GM12892 (cell line): Measurements from ENCODE around the gene BMP6.

ENCODE experiments used
- DNase-seq: peaks from one replicate; pipeline ENCODE4 v3.0.0; 2011; ENCODE audit not compliant: insufficient read length
- FAIRE-seq: peaks from 2 replicates; lab custom pipeline; 2011; peaks lifted over from hg19 to GRCh38; lab: Jason Lieb, UNC
- POLR2A ChIP-seq: IDR thresholded peaks from 2 replicates; pipeline ENCODE4 v1.6.1; 2011; ENCODE audit warnings: low read depth, low read length, control low read depth
- POLR2AphosphoS5 ChIP-seq: IDR thresholded peaks from 2 replicates; pipeline ENCODE4 v1.6.1; 2011; ENCODE audit warnings: low read depth, low read length, control low read depth
- TAF1 ChIP-seq: IDR thresholded peaks from 2 replicates; pipeline ENCODE4 v1.6.1; 2011; ENCODE audit warnings: low read depth, mild to moderate bottlenecking, control low read depth, low read length, borderline replicate concordance

BMP6 gene

GRCh38 chr6:7759320-7759719 is 33.4 kb downstream of the BMP6 start:
- FAIRE-seq (no peak), DNase-seq (no peak)
- no peak for TF ChIP-seq POLR2A
- TF ChIP-seq TAF1 = no peak
- no peak for TF ChIP-seq POLR2AphosphoS5

DNA sequence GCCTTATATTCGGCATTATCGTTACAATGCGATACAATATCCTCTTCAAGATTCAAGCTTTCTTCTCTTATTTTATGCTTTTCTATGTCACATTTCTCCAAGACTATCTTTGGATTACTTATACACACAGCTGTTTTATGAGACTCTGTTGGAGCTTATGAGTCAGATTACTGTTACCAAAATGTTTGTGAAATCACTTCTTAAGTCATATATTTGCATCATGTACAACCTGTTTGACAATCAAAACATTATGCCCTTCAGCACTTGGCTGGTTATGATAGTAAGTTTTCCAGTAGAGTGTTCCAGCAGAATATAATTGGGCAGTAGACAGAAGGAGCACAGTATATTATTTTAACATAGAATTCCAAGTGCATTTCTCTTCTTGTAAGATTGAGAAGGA is 35.2 kb downstream of the BMP6 start:
- DNase-seq (no peak), FAIRE-seq (no peak)
- no peak for TF ChIP-seq TAF1
- TF ChIP-seq POLR2A = no peak
- TF ChIP-seq POLR2AphosphoS5 = no peak

- TF ChIP-seq POLR2A = no peak
- FAIRE-seq = no peak
- no peak for DNase-seq
Observed at GRCh38 chr6:7762760-7763159, 36.9 kb downstream of the BMP6 start.

DNA sequence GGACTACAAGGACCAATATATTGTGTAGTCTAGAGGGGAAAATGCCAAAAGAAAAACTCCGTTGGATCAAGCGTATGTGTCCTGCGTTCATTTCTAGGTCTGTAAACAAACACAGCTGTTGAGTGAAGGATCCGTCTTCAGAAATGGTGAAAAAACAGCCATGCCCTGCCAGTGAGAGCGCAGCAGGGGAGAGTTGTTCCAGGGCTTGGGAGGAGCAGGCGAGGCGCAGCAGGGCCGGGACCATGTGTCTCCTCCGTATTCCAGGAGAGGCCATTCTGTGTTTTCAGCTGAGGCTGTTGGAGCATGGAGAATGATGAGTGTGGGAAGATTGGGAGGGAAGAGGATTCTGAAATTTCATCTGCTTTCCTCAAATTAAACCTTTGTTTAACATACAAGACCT is 38.0 kb downstream of the BMP6 start:
- DNase-seq (no peak), FAIRE-seq (no peak)
- TF ChIP-seq POLR2A (no peak), TAF1 (no peak), POLR2AphosphoS5 (no peak)

GRCh38 chr6:7765575-7766325 is 39.9 kb downstream of the BMP6 start:
- FAIRE-seq (no peak), DNase-seq (no peak)
- TF ChIP-seq POLR2A (no peak), POLR2AphosphoS5 (no peak), TAF1 (no peak)

- FAIRE-seq = no peak
- no peak for DNase-seq
Observed at GRCh38 chr6:7769702-7770101, 43.8 kb downstream of the BMP6 start.

DNA sequence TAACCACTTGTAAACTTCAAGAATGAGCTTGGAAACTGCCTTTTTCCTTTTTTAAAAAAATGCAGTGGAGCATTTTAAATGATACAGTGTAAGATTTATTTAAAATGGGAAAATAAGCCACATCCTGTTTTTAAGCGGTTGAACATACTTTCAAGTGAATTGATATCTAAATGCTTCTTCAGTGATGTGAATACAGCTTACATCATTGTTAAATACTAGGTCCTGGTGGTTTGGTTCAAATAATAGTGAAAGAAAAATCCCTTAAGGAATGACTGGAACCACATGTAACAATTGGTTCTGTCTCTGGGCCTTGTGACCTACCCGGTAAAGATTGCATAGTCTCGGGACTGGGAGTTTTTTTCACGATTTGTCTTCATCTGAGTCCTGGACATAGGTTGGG is 44.2 kb downstream of the BMP6 start:
- DNase-seq (no peak), FAIRE-seq (no peak)
- TF ChIP-seq POLR2A = no peak
- TF ChIP-seq TAF1 = no peak
- TF ChIP-seq POLR2AphosphoS5 = no peak

More at GRCh38 chr6:7769702-7770101, 43.8 kb downstream of the BMP6 start:
- TF ChIP-seq TAF1 (no peak), POLR2AphosphoS5 (no peak), POLR2A (no peak)

GRCh38 chr6:7770601-7771000 is 44.7 kb downstream of the BMP6 start:
- TF ChIP-seq POLR2AphosphoS5 (no peak), POLR2A (no peak), TAF1 (no peak)
- FAIRE-seq (no peak), DNase-seq (no peak)

DNA sequence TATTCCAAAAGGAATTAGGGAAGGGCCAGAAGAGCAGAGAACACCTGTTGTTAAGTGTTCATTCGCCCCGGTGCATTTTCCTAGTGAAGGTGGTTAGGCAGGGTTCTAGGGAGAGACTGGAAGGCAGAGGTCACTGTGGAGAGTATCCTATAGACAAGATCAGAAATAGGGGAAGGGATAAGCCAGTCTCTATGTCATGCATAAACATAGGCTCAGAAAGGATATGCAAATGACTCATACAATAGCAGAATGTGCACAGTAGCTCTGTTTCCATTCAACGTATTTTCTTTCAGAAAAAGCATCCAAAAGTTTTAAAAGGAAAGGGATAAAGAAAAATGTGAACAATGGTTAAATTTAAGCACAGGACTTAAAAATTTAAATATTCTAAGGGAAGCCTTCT is 47.4 kb downstream of the BMP6 start:
- no peak for DNase-seq
- TF ChIP-seq POLR2AphosphoS5 = no peak
- no peak for TF ChIP-seq POLR2A
- no peak for TF ChIP-seq TAF1
- FAIRE-seq = no peak

DNA sequence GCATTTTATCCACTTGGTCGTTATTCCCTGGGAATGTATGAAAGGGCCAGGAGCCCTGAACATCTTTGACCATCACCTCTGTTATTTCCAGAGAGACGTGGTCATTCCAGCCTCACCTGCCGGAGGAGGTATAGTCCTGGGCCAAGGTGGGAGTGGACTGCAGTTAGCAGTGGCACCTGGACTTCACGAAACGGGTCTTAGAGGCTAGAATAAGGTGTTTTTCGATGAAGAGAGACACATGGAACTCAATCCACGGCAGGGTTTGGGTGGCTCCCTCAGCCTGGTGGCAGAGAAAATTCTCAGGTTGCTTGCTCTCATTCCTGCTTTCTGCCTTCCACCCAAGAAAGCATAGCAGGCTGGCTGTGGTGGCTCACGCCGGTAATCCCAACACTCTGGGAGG is 48.0 kb downstream of the BMP6 start:
- TF ChIP-seq POLR2A = no peak
- TF ChIP-seq POLR2AphosphoS5 = no peak
- no peak for TF ChIP-seq TAF1
- no peak for FAIRE-seq

DNA sequence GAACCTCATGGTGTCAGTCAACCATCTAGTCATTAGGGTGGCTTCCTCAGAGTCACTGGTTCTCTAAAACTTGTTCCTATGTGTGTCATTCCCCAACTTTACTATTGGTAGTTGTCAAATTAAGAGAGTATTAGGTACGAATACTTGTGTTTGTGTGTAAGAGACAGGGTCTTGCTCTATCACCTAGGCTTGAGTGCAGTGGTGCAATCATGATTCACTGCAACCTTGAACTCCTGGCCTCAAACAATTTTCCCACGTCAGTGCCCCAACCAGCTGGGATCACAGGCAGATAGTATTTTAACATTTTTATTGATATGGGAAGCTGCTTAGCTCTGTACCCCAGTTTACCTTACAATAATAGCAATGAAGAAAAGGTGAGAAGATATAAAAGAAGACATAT is 50.6 kb downstream of the BMP6 start:
- FAIRE-seq (no peak), DNase-seq (no peak)
- TF ChIP-seq POLR2AphosphoS5 (no peak), POLR2A (no peak)

More for the DNA sequence above, 48.0 kb downstream of the BMP6 start:
- DNase-seq = no peak

DNA sequence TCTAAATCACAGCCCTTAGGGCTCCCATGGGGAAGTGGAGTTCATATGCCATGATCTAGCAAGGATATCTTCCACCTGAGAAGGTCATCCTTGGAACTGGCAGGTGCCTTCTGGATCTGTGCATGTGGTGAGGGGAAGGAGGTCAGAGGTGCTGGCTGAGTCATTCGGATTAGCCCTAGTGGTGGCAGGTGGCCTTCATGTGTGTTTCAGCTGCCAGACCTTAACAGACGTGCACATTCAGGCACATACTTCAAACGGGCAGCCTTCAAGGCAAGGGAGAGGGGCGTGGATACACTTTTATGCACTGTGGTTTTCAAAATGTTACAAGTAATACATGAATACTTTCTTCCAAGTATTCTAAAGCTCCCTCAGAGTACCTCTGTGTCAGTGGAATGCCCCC is 51.2 kb downstream of the BMP6 start:
- TF ChIP-seq TAF1 (no peak), POLR2AphosphoS5 (no peak), POLR2A (no peak)
- no peak for FAIRE-seq
- no peak for DNase-seq

- TF ChIP-seq TAF1 (no peak), POLR2A (no peak)
- no peak for FAIRE-seq
Observed at GRCh38 chr6:7781240-7781639, 55.3 kb downstream of the BMP6 start.

More at GRCh38 chr6:7781240-7781639, 55.3 kb downstream of the BMP6 start:
- no peak for DNase-seq
